Thymus (tissue), 11 donors: Measurements from ENCODE around the gene TRAPPC12. TPM values are rescaled to one million over a fixed set of nuclear protein-coding genes. Genes with fewer than 3 reads are reported as not detected.

Experiments used
- DNase-seq, 9 donors: peaks; one replicate each; pipeline ENCODE4 v3.0.0-alpha.2; 2013; ENCODE audit warnings: low spot score in 9 of 9, low read depth in 6 of 9, missing footprints in 1 of 9
- H3K27ac ChIP-seq, 2 donors: one replicate each; pipeline ENCODE4 v1.5.1; 2013; ENCODE audit warnings: control low read depth in 1 of 2, low read depth in 1 of 2, low read length in 1 of 2, mild to moderate bottlenecking in 1 of 2, moderate library complexity in 1 of 2
- H3K27me3 ChIP-seq, 2 donors: one replicate each; pipeline ENCODE4 v1.5.1; 2013; ENCODE audit warnings: low read length in 1 of 2; ENCODE audit not compliant: control insufficient read depth in 2 of 2, insufficient read depth in 1 of 2
- H3K36me3 ChIP-seq, 2 donors: one replicate each; pipeline ENCODE4 v1.5.1; 2013; ENCODE audit warnings: low read length in 1 of 2, mild to moderate bottlenecking in 1 of 2, moderate library complexity in 1 of 2; ENCODE audit not compliant: control insufficient read depth in 2 of 2, insufficient read depth in 2 of 2
- H3K4me1 ChIP-seq, 2 donors: one replicate each; pipeline ENCODE4 v1.5.1; 2013; ENCODE audit warnings: low read length in 2 of 2; ENCODE audit not compliant: control insufficient read depth in 2 of 2, insufficient read depth in 2 of 2
- H3K4me3 ChIP-seq, 2 donors: one replicate each; pipeline ENCODE4 v1.5.1; 2013; ENCODE audit warnings: low read length in 2 of 2, control low read depth in 1 of 2, mild to moderate bottlenecking in 1 of 2
- H3K9me3 ChIP-seq, 2 donors: one replicate each; pipeline ENCODE4 v1.5.1; 2013; ENCODE audit warnings: low read length in 1 of 2, mild to moderate bottlenecking in 1 of 2; ENCODE audit not compliant: control insufficient read depth in 2 of 2, insufficient read depth in 1 of 2
- WGBS: extraction: QIAGEN DNeasy Blood & Tissue Kit; methylation state at CpG from one replicate; pipeline ENCODE4 v1.1.7; 2013; 5-methylcytosine and 5-hydroxymethylcytosine counted together
- polyA plus RNA-seq: library from polyadenylated mRNA; stranded (reverse); fragments of 200-250 nt; gene quantifications from one replicate; pipeline ENCODE4 v1.2.3, GENCODE V29; 2013
- total RNA-seq: library from RNA; stranded (reverse); fragments of 120-200 nt; gene quantifications from one replicate; pipeline ENCODE4 v1.2.4, GENCODE V29; 2013
- donor health status: healthy.

TRAPPC12 gene
- total and polyA plus RNA-seq, 2 donors = 41.8 to 136 TPM

DNA sequence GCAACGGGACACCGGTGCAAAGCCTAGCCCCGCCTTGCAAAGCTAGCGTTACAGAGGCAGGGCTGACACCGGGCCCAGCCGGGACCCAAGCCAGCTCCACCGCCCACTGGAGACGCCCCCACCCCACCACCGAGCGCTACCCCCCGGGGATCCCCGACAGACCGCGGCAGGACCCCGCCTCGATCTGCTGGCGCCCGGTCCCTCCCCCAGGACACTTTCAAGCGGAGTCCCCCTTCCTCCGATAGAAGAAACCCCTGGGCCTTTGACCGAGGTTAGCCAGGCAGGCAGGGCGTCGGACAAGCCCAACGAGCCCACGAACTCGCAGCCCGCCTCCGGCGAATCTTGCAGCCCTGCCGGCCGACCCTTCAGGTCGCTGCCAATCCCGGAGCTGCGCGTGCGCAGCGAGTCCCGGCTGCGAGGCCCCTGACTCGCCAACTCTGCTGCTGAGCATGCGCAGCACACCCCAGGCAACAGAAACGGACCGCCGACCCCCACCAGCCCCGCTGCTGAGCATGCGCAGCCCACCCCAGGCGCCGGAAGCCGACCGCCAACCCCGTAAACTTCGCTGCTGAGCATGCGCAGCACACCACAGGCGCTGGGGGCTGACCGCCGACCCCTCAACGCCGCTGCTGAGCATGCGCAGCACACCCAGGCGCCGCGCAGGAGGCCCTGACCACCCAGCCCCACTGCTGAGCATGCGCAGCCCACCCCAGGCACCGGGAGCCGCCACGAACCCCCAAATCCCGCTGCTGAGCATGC lies 139.2 kb downstream of the TRAPPC12 start:
- Histone ChIP-seq H3K27me3 (no peaks in the 10 kb centered on the region), H3K4me3 (peak overlapping the region; percentile 64 to 83), H3K4me1 (peaks cover 8 to 18% of the 10 kb centered on the region in 2 donors), H3K27ac (peak overlapping the region; percentile 91 to 97), H3K36me3 (no peaks in the 10 kb centered on the region), H3K9me3 (no peaks in the 10 kb centered on the region)
- peak; percentile 92 to 100 (median 98) for DNase-seq
- WGBS = under 1% methylated on average over 67 of the region's 67 CpGs

DNA sequence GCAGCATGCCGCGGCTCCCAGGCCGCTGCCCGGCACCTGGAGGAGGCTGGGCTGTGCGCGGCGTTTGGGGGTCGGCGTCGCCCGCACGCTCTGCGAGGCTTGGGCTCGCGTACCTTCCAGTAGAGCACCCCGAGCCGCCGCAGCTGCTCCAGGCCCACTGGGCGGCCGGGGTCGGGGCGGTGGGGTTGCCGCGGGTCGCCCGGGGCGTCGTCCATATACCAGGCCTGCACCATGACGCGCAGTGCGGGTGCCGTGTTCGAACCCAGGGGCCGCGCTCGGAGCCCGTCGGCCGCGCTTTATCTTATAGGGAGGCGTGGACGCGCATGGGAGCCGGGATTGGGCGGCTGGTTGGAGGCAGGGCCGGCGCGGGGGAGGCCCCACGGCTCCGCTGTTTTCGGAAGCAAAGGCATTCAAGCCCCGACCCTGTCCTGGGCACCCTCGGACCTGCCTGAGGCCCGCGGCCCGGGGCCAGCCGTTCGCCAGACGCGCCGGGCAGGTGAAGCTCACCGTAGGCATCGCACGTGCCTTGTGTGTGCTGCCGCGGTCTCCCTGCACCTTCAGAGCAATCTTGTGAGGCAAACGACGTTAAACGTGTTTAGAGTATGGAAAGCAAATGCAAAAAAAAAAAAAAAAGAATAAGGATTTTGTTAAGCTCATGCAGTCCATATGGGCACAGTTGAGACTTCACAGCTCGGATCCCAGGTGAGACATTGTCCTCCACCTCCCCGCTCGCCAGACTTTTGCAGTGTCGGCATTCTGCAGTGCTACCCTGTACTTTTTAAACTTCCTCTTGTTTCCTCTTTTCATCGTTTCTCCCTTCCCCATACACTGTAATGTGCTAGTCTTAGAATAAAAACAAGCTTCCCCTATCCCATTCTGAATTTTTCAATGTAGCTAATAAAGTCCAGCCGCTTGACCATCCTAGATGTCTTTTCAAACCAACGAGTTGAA lies 140.0 kb downstream of the TRAPPC12 start, which contains the start of gene ADI1:
Gene ADI1 (minus strand): TSS at position 277 of the 951 bp plus-strand sequence. CDS start 44 bp downstream, at position 233.
- Histone ChIP-seq H3K4me1 (peaks cover 8 to 18% of the 10 kb centered on the region in 2 donors), H3K27ac (peak within 1 kb of the TSS; percentile 91 to 97), H3K36me3 (no peaks in the 10 kb centered on the region), H3K27me3 (no peaks in the 10 kb centered on the region), H3K4me3 (peak within 1 kb of the TSS; percentile 64 to 83), H3K9me3 (no peaks in the 10 kb centered on the region)
- DNase-seq = peak in 4 of 9 donors; percentile 11 to 84 (median 34)
- 2% methylated on average over 76 of the region's 76 CpGs for WGBS

DNA sequence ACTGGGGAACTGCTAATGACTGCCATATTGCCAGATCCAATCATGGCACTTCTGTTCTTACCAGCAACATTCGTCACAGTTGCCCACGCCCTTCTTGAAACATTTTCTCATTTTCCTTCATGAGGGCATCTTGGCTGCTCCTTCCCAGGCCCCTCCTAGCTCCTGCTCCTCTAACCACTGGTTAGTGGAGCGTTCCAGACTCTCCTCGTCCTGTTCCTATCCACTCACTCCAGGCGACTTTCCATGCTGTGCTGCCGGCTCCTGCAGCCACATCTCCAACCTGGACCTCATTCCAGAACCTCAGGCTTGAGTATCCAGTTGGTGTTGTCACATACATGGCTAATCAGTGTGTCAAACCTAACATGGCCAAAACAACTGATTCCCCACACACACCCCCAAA lies 141.1 kb downstream of the TRAPPC12 start:
- H3K4me1 ChIP-seq = peaks cover 8 to 18% of the 10 kb centered on the region in 2 donors
- WGBS = 99% methylated on average over 6 of the region's 6 CpGs
- H3K36me3 ChIP-seq = no peaks in the 10 kb centered on the region
- DNase-seq = no peak
- no peak overlapping the region for H3K4me3 ChIP-seq
- H3K27me3 ChIP-seq = no peaks in the 10 kb centered on the region
- no peak overlapping the region for H3K27ac ChIP-seq
- no peaks in the 10 kb centered on the region for H3K9me3 ChIP-seq

DNA sequence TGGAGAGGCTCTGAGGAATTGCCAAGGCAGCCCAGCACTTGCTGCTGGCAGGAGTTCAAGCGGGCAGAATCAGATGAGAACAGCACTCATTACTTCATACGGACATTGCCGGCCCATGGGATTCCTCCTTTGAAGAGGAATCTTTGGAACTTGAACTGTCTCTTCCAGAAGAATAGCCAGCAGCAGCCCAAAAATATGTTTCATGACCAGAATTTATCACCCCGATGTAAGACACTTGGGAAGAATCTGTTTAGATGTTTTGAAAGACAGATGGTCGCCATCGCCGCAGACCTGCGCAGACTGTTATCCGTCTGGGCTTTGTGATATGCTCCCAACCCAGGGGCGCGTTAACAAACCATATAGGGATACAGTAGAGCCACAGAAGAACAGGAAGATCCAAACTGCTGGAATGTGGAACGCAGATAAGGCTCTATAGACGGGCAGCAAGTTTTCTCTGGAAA lies 143.5 kb downstream of the TRAPPC12 start:
- no peak for DNase-seq
- Histone ChIP-seq H3K4me3 (no peak overlapping the region), H3K36me3 (no peaks in the 10 kb centered on the region), H3K9me3 (no peaks in the 10 kb centered on the region), H3K4me1 (peaks cover 8 to 17% of the 10 kb centered on the region in 2 donors), H3K27ac (no peak overlapping the region), H3K27me3 (no peaks in the 10 kb centered on the region)
- 98% methylated on average over 13 of the region's 13 CpGs for WGBS

DNA sequence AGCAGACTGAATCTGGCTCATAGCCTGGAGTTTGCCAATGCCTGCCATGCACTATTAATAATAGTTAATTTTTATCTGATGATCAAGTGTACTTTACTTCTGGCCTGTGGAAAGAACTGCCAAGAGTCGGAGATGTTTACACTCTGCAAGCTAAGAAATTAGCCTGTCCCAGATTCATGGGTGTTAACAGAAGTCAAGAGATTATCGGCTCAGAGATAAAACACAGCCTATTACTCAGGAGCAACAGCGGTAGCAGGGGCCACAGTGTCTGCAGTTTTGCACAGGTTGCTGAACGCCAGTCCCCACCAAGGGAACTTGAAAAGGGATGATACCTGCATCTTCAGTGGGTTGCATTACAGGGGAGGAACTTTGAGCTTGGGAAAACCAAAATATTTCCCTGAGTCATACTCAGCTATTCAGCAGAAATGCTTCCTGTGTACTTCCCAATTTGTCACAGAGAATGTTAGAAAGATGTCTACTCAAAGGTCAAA lies 144.1 kb downstream of the TRAPPC12 start:
- H3K27ac ChIP-seq = no peak overlapping the region
- peaks cover 8 to 15% of the 10 kb centered on the region in 2 donors for H3K4me1 ChIP-seq
- H3K36me3 ChIP-seq = no peaks in the 10 kb centered on the region
- H3K9me3 ChIP-seq = no peaks in the 10 kb centered on the region
- WGBS = 91% methylated on average over 4 of the region's 4 CpGs
- H3K27me3 ChIP-seq = no peaks in the 10 kb centered on the region
- H3K4me3 ChIP-seq = no peak overlapping the region
- DNase-seq = no peak

DNA sequence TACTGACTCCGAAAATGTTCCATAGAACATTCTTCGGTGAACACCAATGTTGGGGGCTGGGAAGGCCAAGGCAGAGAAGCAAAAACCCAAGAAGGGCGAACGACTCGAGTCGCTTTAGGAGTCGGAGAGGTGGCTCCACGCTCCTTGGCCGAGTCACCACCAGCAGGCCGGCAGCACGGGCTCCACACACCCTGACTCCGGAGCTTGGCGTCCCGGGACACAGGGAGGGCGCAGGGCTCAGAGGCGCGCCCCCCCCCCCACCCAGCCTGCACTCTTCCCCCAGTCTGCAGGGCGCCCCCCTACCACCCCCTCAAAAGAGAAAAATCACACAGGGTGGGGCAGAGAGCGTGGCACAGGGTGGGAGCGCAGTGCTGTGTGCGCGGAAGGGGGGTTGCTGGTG lies 147.4 kb downstream of the TRAPPC12 start:
- no peak overlapping the region for H3K27ac ChIP-seq
- H3K4me3 ChIP-seq = no peak overlapping the region
- H3K27me3 ChIP-seq = no peaks in the 10 kb centered on the region
- DNase-seq = no peak
- H3K36me3 ChIP-seq = no peaks in the 10 kb centered on the region
- H3K4me1 ChIP-seq = no peaks in the 10 kb centered on the region
- 95% methylated on average over 22 of the region's 22 CpGs for WGBS
- no peaks in the 10 kb centered on the region for H3K9me3 ChIP-seq

DNA sequence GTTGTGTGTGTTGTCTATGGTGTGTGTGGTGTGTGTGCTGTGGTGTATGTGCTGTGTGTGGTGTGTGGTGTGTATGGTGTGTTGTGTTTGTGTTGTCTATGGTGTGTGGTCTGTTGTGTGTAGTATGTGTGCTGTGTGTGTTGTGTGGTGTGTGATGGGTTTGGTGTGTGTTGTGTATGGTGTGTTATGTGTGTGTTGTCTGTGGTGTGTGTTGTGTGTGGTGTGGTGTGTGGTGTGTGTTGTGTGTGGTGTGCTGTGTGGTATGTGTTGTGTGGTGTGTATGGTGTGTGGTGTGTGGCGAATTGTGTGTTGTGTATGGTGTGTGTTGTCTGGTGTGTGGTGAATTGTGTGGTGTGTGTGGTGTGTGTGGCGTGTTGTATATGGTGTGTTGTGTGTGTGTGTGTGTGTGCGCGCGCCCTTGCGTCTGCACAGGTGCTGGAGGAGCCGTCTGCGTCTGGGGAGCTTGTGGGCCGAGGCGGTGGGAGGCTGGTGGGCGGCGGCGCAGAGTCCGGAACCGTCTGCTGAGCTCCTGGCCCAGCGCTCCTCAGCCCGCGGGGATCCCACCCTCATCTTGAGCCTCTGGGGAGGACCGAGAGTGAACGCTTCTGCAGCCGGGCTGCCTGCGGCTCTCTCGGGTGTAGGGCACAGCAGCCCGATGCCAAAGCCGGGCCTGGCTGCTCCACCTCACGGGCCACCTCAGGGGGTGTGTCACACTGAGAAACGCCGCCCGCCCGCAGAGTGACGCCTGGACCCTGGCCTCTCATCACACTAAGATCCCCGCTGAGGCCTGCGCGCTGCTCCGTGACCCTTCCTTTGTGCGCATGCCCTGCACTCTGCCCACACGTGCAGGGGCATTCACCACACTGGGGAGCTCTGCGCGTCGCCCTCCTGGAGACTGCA lies 148.6 kb downstream of the TRAPPC12 start:
- H3K4me1 ChIP-seq = no peaks in the 10 kb centered on the region
- no peaks in the 10 kb centered on the region for H3K36me3 ChIP-seq
- DNase-seq = no peak
- no peaks in the 10 kb centered on the region for H3K27me3 ChIP-seq
- no peak overlapping the region for H3K4me3 ChIP-seq
- H3K9me3 ChIP-seq = no peaks in the 10 kb centered on the region
- no peak overlapping the region for H3K27ac ChIP-seq
- WGBS = 91% methylated on average over 40 of the region's 40 CpGs
